ENCODE data around the gene B3GNT4.
A peak's percentile ranks its signal among the peaks of the same experiment; 100 is the strongest.
"Not testable (repeated sequence)": the region's sequence is repeated elsewhere in the genome, so short reads cannot be mapped to it uniquely, and the experiment has no call there.

Gene B3GNT4

DNA sequence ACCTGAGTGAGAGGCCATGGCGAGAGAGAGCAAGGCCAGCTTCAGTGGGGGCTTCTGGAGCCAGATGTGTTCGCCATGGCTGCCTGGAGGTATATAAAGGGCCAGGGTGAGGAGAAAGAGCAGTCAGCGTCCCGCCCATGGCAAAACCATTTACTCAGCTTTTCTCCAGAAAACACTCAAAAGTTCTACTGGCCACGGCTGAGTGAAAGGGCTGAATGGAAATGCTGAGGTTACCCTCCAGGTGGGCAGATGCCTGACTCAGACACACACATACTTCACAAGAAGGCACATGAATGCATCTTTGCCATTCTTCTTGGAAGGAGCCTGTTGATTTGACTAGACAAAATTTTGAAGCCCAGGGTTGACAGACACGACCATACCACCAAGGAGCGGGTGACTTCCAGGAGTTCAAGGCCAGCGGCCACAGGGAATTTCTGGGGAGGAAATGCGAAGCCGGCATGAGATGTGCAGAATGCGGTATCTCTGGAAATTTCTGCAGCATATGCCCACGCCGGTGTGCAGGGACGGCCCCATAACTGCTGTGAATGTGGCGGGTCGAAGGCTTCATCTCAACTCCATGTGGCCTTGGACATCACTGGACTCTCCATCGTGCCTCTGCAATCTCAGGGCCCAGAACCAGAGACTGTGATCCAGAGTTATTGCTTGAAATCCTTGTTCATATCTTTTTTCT lies 29.2 kb upstream of the B3GNT4 start, which contains the start of gene IL31:
IL31 (minus strand) TSS at position 67 of the 691 bp plus-strand sequence; CDS start at position 18, 49 bp downstream.
- TF ChIP-seq CTCF (IDR thresholded peaks at IDR 0.05; ENCODE audit: borderline replicate concordance, insufficient read depth, low read depth, low read length): no peak
- no peak within 1 kb of the TSS for H3K4me3 ChIP-seq (ENCODE audit: low read depth, low read length)

DNA sequence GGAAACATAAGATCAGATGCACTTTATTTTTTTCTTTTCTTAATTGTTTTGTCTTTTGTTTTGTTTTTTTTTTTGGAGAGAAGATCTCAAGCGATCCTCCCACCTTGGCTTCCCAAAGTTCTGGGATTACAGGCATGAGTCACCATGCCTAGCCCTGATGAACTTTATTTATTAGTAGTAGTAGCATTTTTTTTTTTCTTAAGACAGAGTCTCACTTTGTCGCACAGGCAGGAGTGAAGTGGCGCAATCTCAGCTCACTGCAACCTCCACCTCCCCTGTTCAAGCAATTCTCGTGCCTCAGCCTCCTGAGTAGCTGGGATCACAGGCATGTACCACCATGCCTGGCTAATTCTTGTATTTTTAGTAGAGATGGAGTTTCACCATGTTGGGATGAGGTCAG lies 27.0 kb upstream of the B3GNT4 start:
- H3K4me3 ChIP-seq (ENCODE audit: low read depth, low read length): not testable (repeated sequence)

DNA sequence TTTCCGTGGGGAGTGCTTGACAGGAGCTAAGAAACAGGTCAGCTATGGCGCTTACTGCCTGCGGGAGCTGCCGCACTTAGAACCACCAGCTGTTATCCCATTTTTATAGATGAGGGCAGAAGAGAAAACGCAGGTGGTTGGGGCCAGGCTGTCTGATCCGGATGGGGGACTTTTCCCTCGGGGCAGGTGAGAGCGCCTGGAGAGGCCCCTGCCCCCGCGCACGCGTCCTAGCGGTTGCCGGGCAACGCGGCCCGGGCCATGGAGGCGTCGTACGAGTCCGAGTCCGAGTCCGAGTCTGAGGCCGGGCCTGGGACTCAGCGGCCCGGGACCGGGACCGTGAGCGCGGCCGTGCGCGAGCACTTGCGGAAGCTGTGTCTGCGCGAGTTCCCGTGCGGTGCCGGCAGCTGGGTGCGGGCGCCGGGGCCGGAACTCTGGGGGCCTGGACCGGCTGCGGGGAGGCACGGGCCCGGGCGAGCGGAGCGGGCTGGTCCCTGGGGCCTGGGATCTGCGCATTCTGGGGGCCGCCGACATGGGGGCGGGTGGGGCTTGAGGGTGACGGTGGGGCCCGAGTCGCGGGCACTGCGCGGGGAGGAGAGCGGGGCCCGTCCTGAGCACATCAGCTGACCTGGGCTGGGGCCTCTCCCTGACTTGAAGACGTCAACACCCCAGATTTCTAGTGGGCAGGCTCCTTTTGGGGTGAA lies 20.5 kb upstream of the B3GNT4 start, which contains the start of gene LRRC43:
LRRC43 (plus strand) TSS at position 237 of the 701 bp plus-strand sequence; CDS start at position 259, 22 bp downstream.
- peak within 1 kb of the TSS; percentile 46 for H3K4me3 ChIP-seq (ENCODE audit: low read depth, low read length)
- no peak for TF ChIP-seq CTCF (IDR thresholded peaks at IDR 0.05; ENCODE audit: borderline replicate concordance, insufficient read depth, low read depth, low read length)

- no peak for TF ChIP-seq CTCF (IDR thresholded peaks at IDR 0.05; ENCODE audit: borderline replicate concordance, insufficient read depth, low read depth, low read length)
- H3K4me3 ChIP-seq (ENCODE audit: low read depth, low read length): no peak overlapping the region
Measured at GRCh38 chr12:122183588-122183940, 19.9 kb upstream of the B3GNT4 start.

- no peak overlapping the region for H3K4me3 ChIP-seq (ENCODE audit: low read depth, low read length)
- TF ChIP-seq CTCF (IDR thresholded peaks at IDR 0.05; ENCODE audit: borderline replicate concordance, insufficient read depth, low read depth, low read length): no peak
Measured at GRCh38 chr12:122184517-122184916, 19.0 kb upstream of the B3GNT4 start.

DNA sequence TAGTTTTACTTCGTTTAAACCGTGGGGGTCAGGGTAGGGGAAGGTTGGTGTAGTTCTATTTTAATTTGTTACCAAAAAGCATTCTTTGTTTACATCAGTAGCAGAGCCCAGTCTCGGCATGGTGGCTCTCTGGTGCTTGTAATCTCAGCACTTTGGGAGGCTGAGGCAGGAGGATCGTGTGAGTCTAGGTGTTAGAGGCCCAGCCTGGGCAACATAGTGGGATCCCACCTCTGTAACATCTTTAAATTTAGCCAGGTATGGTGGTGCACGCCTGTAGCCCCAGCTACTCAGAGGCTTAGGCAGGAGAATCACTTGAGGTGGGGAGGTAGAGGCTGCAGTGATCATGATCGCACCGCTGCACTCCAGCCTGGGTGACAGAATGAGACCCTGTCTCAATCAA lies 18.4 kb upstream of the B3GNT4 start:
- TF ChIP-seq CTCF (IDR thresholded peaks at IDR 0.05; ENCODE audit: borderline replicate concordance, insufficient read depth, low read depth, low read length): no peak
- H3K4me3 ChIP-seq (ENCODE audit: low read depth, low read length): no peak overlapping the region

- no peak overlapping the region for H3K4me3 ChIP-seq (ENCODE audit: low read depth, low read length)
- TF ChIP-seq CTCF (IDR thresholded peaks at IDR 0.05; ENCODE audit: borderline replicate concordance, insufficient read depth, low read depth, low read length): no peak
Measured at GRCh38 chr12:122185494-122186082, 17.9 kb upstream of the B3GNT4 start.

Measured in GM12875 (cell line).